Progenitor cell of endocrine pancreas (in vitro differentiated cells): Measurements from ENCODE around the gene PPP1R12A. TPM values are rescaled to one million over a fixed set of nuclear protein-coding genes. Genes with fewer than 3 reads are reported as not detected.

Experiments used
- DNase-seq: peaks from one replicate; pipeline ENCODE4 v3.0.0; 2021; ENCODE audit warnings: low spot score; ENCODE audit not compliant: unreplicated experiment
- H3K27ac Mint-ChIP-seq: 2 replicates; pipeline ENCODE4 v1.8.0; 2021; ENCODE audit warnings: mild to moderate bottlenecking, moderate library complexity, mixed read lengths
- H3K27me3 Mint-ChIP-seq: 2 replicates; pipeline ENCODE4 v1.8.0; 2021; ENCODE audit warnings: mixed read lengths
- H3K36me3 Mint-ChIP-seq: 2 replicates; pipeline ENCODE4 v1.8.0; 2022; ENCODE audit warnings: mixed read lengths; ENCODE audit not compliant: insufficient read depth
- H3K4me1 Mint-ChIP-seq: 2 replicates; pipeline ENCODE4 v1.8.0; 2021; ENCODE audit warnings: low read depth, mixed read lengths
- H3K4me3 Mint-ChIP-seq: 2 replicates; pipeline ENCODE4 v1.8.0; 2021; ENCODE audit warnings: low read depth, mild to moderate bottlenecking, moderate library complexity, mixed read lengths
- H3K9me3 Mint-ChIP-seq: 2 replicates; pipeline ENCODE4 v1.8.0; 2021; ENCODE audit warnings: low read depth, mixed read lengths
- CTCF ChIP-seq: fragments of 200-600 bp; sonication (generic); IDR thresholded peaks from one replicate; pipeline ENCODE4 v1.5.0; 2021; ENCODE audit warnings: antibody characterized with exemption, mild to moderate bottlenecking; ENCODE audit not compliant: unreplicated experiment
- total RNA-seq: library from RNA; stranded (reverse); gene quantifications from 2 replicates; pipeline ENCODE4 v1.2.1, GENCODE V29; 2021

PPP1R12A gene
- total RNA-seq, 1 donor from 2014 or later: 73.2 TPM

GRCh38 chr12:79956896-79957295, 22.0 kb upstream of the PPP1R12A start:
- Mint-ChIP-seq H3K4me3 (no peak overlapping the region), H3K9me3 (peaks cover 5% of the 10 kb centered on the region), H3K36me3 (no peaks in the 10 kb centered on the region), H3K27me3 (no peaks in the 10 kb centered on the region), H3K27ac (no peak overlapping the region), H3K4me1 (peaks cover 3% of the 10 kb centered on the region)
- TF ChIP-seq CTCF: no peak
- no peak for DNase-seq

GRCh38 chr12:79955561-79955960, 20.7 kb upstream of the PPP1R12A start:
- H3K9me3 Mint-ChIP-seq: peaks cover 5% of the 10 kb centered on the region
- H3K27ac Mint-ChIP-seq: no peak overlapping the region
- H3K27me3 Mint-ChIP-seq: no peaks in the 10 kb centered on the region
- H3K4me1 Mint-ChIP-seq: no peaks in the 10 kb centered on the region
- DNase-seq: no peak
- H3K36me3 Mint-ChIP-seq: no peaks in the 10 kb centered on the region
- no peak overlapping the region for H3K4me3 Mint-ChIP-seq
- no peak for TF ChIP-seq CTCF

- TF ChIP-seq CTCF: no peak
- no peaks in the 10 kb centered on the region for H3K36me3 Mint-ChIP-seq
- H3K4me1 Mint-ChIP-seq: no peaks in the 10 kb centered on the region
- no peaks in the 10 kb centered on the region for H3K27me3 Mint-ChIP-seq
- no peak overlapping the region for H3K4me3 Mint-ChIP-seq
- DNase-seq: no peak
- H3K27ac Mint-ChIP-seq: no peak overlapping the region
- H3K9me3 Mint-ChIP-seq: peaks cover 5% of the 10 kb centered on the region
Observed at GRCh38 chr12:79954037-79954610, 19.2 kb upstream of the PPP1R12A start.

- H3K36me3 Mint-ChIP-seq: no peaks in the 10 kb centered on the region
- H3K27me3 Mint-ChIP-seq: no peaks in the 10 kb centered on the region
- peaks cover 10% of the 10 kb centered on the region for H3K4me1 Mint-ChIP-seq
- TF ChIP-seq CTCF: no peak
- no peak overlapping the region for H3K4me3 Mint-ChIP-seq
- no peaks in the 10 kb centered on the region for H3K9me3 Mint-ChIP-seq
- no peak overlapping the region for H3K27ac Mint-ChIP-seq
- DNase-seq: no peak
Observed at GRCh38 chr12:79949098-79949497, 14.2 kb upstream of the PPP1R12A start.

- H3K27me3 Mint-ChIP-seq: no peaks in the 10 kb centered on the region
- no peak overlapping the region for H3K27ac Mint-ChIP-seq
- TF ChIP-seq CTCF: no peak
Observed at GRCh38 chr12:79945433-79945832, 10.5 kb upstream of the PPP1R12A start.

More at GRCh38 chr12:79945433-79945832, 10.5 kb upstream of the PPP1R12A start:
- peaks cover 10% of the 10 kb centered on the region for H3K4me1 Mint-ChIP-seq
- H3K9me3 Mint-ChIP-seq: no peaks in the 10 kb centered on the region
- DNase-seq: no peak
- H3K4me3 Mint-ChIP-seq: no peak overlapping the region
- H3K36me3 Mint-ChIP-seq: no peaks in the 10 kb centered on the region
